HEK293 (cell line): ENCODE measurements around the gene IMPACT.

Experiments used
- ATF2 ChIP-seq: fragments of 450-650 bp; formaldehyde crosslinking; IDR thresholded peaks from 2 replicates; pipeline ENCODE4 v1.5.1; 2016; ENCODE audit warnings: missing biosample characterization, missing genetic modification characterization, low read depth
- GLIS2 ChIP-seq: fragments of 450-650 bp; formaldehyde crosslinking; IDR thresholded peaks from 2 replicates; pipeline ENCODE4 v1.5.1; 2016; ENCODE audit warnings: missing biosample characterization, missing genetic modification characterization
- HOXC10 ChIP-seq: sonication (generic); formaldehyde crosslinking; IDR thresholded peaks from 2 replicates; pipeline ENCODE4 v1.8.1; 2023; ENCODE audit warnings: mild to moderate bottlenecking, missing genetic modification reagents
- IKZF3 ChIP-seq: fragments of 450-650 bp; IDR thresholded peaks from 2 replicates; pipeline ENCODE4 v1.5.0; 2018; ENCODE audit warnings: missing biosample characterization, mild to moderate bottlenecking, missing genetic modification characterization, moderate library complexity
- MEIS1 ChIP-seq: sonication (generic); formaldehyde crosslinking; IDR thresholded peaks from 2 replicates; pipeline ENCODE4 v1.8.1; 2022; ENCODE audit warnings: missing genetic modification reagents, mild to moderate bottlenecking, borderline replicate concordance
- PBX3 ChIP-seq: sonication (generic); formaldehyde crosslinking; IDR thresholded peaks from 2 replicates; pipeline ENCODE4 v1.8.1; 2022; ENCODE audit warnings: mild to moderate bottlenecking, moderate library complexity, missing genetic modification reagents
- TCF7L2 ChIP-seq: IDR thresholded peaks from 2 replicates; pipeline ENCODE4 v1.6.1; 2011; ENCODE audit warnings: low read depth, mild to moderate bottlenecking, inconsistent platforms, low read length, moderate library complexity, borderline replicate concordance
- ZBTB20 ChIP-seq: fragments of 450-650 bp; formaldehyde crosslinking; IDR thresholded peaks from 2 replicates; pipeline ENCODE4 v1.5.1; 2016; ENCODE audit warnings: missing biosample characterization, missing genetic modification characterization
- ZBTB21 ChIP-seq: fragments of 450-650 bp; formaldehyde crosslinking; IDR thresholded peaks from 2 replicates; pipeline ENCODE4 v1.5.1; 2017; ENCODE audit warnings: missing biosample characterization, missing genetic modification characterization
- ZFHX2 ChIP-seq: fragments of 450-650 bp; formaldehyde crosslinking; conservative IDR thresholded peaks from 2 replicates; pipeline ENCODE4 v1.5.1; 2016; ENCODE audit warnings: missing biosample characterization, missing genetic modification characterization
- ZNF148 ChIP-seq: fragments of 450-650 bp; formaldehyde crosslinking; IDR thresholded peaks from 2 replicates; pipeline ENCODE4 v1.5.0; 2017; ENCODE audit warnings: missing biosample characterization, missing genetic modification characterization, borderline replicate concordance
- ZNF202 ChIP-seq: fragments of 450-650 bp; formaldehyde crosslinking; IDR thresholded peaks from 2 replicates; pipeline ENCODE4 v1.5.1; 2016; ENCODE audit warnings: missing biosample characterization, missing genetic modification characterization, borderline replicate concordance
- ZNF26 ChIP-seq: fragments of 450-650 bp; formaldehyde crosslinking; IDR thresholded peaks from 2 replicates; pipeline ENCODE4 v1.5.1; 2016; ENCODE audit warnings: missing biosample characterization, missing genetic modification characterization
- ZNF266 ChIP-seq: fragments of 450-650 bp; formaldehyde crosslinking; IDR thresholded peaks from 2 replicates; pipeline ENCODE4 v1.5.1; 2016; ENCODE audit warnings: missing biosample characterization, missing genetic modification characterization, low read depth
- ZNF274 ChIP-seq, 2 experiments: fragments of 200-500 bp in 1 of 2; fragments of 450-650 bp in 1 of 2; sonication (Bioruptor generic) in 1 of 2; formaldehyde crosslinking in 1 of 2; IDR thresholded peaks; 2 replicates each; pipeline versions ENCODE4 v1.5.1 to v1.6.1; 2014 to 2016; ENCODE audit warnings: borderline replicate concordance in 1 of 2, inconsistent platforms in 1 of 2, low read length in 1 of 2, missing biosample characterization in 1 of 2, missing genetic modification characterization in 1 of 2
- ZNF341 ChIP-seq: fragments of 450-650 bp; formaldehyde crosslinking; IDR thresholded peaks from 2 replicates; pipeline ENCODE4; 2016; ENCODE audit warnings: low read depth, missing biosample characterization, missing genetic modification characterization
- ZNF350 ChIP-seq: fragments of 450-650 bp; formaldehyde crosslinking; IDR thresholded peaks from 2 replicates; pipeline ENCODE4 v1.5.0; 2017; ENCODE audit warnings: missing biosample characterization, mild to moderate bottlenecking, missing genetic modification characterization
- ZNF394 ChIP-seq: fragments of 450-650 bp; formaldehyde crosslinking; IDR thresholded peaks from 2 replicates; pipeline ENCODE4 v1.5.1; 2016; ENCODE audit warnings: missing biosample characterization, missing genetic modification characterization, mild to moderate bottlenecking, moderate library complexity, borderline replicate concordance
- ZNF404 ChIP-seq: fragments of 450-650 bp; formaldehyde crosslinking; IDR thresholded peaks from 2 replicates; pipeline ENCODE4 v1.5.1; 2017; ENCODE audit warnings: missing biosample characterization, missing genetic modification characterization
- ZNF501 ChIP-seq: fragments of 450-650 bp; formaldehyde crosslinking; IDR thresholded peaks from 2 replicates; pipeline ENCODE4 v1.5.1; 2016; ENCODE audit warnings: missing biosample characterization, missing genetic modification characterization
- ZNF776 ChIP-seq: fragments of 450-650 bp; formaldehyde crosslinking; IDR thresholded peaks from 2 replicates; pipeline ENCODE4 v1.5.0; 2017; ENCODE audit warnings: missing biosample characterization, missing genetic modification characterization, borderline replicate concordance
- ZXDB ChIP-seq: fragments of 450-650 bp; formaldehyde crosslinking; IDR thresholded peaks from 2 replicates; pipeline ENCODE4 v1.5.1; 2016; ENCODE audit warnings: missing biosample characterization, missing genetic modification characterization
- TF ChIP-seq, protein P1 (sequence below): fragments of 450-650 bp; formaldehyde crosslinking; conservative IDR thresholded peaks from 2 replicates; pipeline ENCODE4 v1.5.1; 2016; ENCODE audit warnings: low read depth, missing biosample characterization, missing genetic modification characterization
- TF ChIP-seq, protein P2 (sequence below): fragments of 450-650 bp; IDR thresholded peaks from 2 replicates; pipeline ENCODE4 v1.5.1; 2018; ENCODE audit warnings: missing biosample characterization, mild to moderate bottlenecking, missing genetic modification characterization

The IMPACT gene

DNA sequence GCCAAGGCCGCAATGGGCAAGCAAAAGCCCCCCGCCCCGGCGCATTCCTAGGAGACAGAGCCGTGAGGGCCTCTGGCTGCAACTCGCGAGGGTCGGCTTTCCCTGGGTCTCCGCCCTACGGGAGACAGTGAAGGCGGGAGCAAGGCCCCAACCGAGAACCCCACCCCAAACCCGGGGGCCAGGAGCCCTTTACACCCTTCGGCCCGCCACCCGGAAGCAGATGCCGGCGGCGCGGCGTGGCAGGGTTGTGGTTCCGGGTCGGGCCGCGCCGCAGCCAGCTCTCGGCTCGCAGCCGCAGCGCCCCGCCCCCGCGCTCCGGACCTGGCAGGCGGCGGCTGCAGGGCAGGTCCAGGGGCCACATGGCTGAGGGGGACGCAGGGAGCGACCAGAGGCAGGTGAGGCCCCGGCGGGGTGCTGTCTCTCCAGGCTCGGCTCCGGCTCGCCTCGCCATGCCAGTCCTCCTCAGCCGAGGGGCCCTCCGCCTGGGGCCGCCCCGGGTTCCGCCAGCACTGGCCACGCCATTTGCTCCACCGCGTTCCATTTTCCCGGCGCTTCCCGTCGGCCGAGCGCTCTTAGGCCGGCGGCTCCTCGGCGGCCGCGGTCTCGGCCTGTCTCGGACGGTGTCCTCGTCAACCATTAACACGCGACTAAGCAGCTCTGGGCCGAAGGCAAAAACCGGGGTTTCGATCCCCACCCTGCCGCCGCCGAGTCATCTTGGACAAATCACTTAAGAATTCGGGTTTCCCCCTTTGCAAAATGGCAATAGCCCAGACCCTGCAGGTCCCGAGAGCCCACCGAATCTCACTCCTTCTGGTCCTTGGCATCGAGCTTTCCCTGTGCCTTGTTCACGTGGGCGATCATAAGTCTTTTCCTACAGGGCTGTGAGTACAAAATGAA lies at the start of gene IMPACT (continued):
- TF ChIP-seq IKZF3 (tag by site-specific recombination) (0 out of 2 replicates have a peak, but pooled peaks have one; percentile 33), ZNF202 (tag by site-specific recombination) (no peak), TCF7L2 (no peak), ZNF394 (tag by site-specific recombination) (peak; percentile 10; the same call in 1 of the 2 replicates), ZNF350 (tag by site-specific recombination) (peak; percentile 58; the same call in 1 of the 2 replicates), ZNF776 (tag by site-specific recombination) (no peak), ZXDB (tag by site-specific recombination) (peak; percentile 86), PBX3 (CRISPR knock-in tag) (no peak; the same call in 1 of the 2 replicates), GLIS2 (tag by site-specific recombination) (peak; percentile 37; the same call in 1 of the 2 replicates), HOXC10 (CRISPR knock-in tag) (no peak), ZNF148 (tag by site-specific recombination) (no peak), ZBTB21 (tag by site-specific recombination) (no peak), MEIS1 (no peak), ZNF501 (tag by site-specific recombination) (peak; percentile 63; the same call in 1 of the 2 replicates), ZNF26 (no peak), ZNF274 (IDR thresholded peaks at IDR 0.05; ENCODE audit: low read length) (no peak), ZNF274 (tag by site-specific recombination; IDR thresholded peaks at IDR 0.05; ENCODE audit: borderline replicate concordance) (no peak), ZNF341 (no peak), ZFHX2 (no peak; the same call in 1 of the 2 replicates), ATF2 (tag by site-specific recombination) (no peak), ZBTB20 (peak; percentile 61; the same call in 1 of the 2 replicates), ZNF266 (no peak), ZNF404 (no peak; the same call in 1 of the 2 replicates)
- TF ChIP-seq, protein P1, sequence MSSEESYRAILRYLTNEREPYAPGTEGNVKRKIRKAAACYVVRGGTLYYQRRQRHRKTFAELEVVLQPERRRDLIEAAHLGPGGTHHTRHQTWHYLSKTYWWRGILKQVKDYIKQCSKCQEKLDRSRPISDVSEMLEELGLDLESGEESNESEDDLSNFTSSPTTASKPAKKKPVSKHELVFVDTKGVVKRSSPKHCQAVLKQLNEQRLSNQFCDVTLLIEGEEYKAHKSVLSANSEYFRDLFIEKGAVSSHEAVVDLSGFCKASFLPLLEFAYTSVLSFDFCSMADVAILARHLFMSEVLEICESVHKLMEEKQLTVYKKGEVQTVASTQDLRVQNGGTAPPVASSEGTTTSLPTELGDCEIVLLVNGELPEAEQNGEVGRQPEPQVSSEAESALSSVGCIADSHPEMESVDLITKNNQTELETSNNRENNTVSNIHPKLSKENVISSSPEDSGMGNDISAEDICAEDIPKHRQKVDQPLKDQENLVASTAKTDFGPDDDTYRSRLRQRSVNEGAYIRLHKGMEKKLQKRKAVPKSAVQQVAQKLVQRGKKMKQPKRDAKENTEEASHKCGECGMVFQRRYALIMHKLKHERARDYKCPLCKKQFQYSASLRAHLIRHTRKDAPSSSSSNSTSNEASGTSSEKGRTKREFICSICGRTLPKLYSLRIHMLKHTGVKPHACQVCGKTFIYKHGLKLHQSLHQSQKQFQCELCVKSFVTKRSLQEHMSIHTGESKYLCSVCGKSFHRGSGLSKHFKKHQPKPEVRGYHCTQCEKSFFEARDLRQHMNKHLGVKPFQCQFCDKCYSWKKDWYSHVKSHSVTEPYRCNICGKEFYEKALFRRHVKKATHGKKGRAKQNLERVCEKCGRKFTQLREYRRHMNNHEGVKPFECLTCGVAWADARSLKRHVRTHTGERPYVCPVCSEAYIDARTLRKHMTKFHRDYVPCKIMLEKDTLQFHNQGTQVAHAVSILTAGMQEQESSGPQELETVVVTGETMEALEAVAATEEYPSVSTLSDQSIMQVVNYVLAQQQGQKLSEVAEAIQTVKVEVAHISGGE (tag by site-specific recombination), result peak; percentile 95
- TF ChIP-seq, protein P2, sequence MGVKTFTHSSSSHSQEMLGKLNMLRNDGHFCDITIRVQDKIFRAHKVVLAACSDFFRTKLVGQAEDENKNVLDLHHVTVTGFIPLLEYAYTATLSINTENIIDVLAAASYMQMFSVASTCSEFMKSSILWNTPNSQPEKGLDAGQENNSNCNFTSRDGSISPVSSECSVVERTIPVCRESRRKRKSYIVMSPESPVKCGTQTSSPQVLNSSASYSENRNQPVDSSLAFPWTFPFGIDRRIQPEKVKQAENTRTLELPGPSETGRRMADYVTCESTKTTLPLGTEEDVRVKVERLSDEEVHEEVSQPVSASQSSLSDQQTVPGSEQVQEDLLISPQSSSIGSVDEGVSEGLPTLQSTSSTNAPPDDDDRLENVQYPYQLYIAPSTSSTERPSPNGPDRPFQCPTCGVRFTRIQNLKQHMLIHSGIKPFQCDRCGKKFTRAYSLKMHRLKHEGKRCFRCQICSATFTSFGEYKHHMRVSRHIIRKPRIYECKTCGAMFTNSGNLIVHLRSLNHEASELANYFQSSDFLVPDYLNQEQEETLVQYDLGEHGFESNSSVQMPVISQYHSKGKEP (tag by site-specific recombination), result peak; percentile 44; the same call in 1 of the 2 replicates
